Activated CD4-positive, alpha-beta T cell treated with anti-CD3 and anti-CD28 coated beads, Interleukin-2, amount 50 U/mL, for 48 hours (primary cell): ENCODE data around the gene OSTF1.

Experiments used
- DNase-seq, 2 experiments: peaks; one replicate each; pipeline ENCODE4 v3.0.0-alpha.2; 2020

The OSTF1 gene

DNA sequence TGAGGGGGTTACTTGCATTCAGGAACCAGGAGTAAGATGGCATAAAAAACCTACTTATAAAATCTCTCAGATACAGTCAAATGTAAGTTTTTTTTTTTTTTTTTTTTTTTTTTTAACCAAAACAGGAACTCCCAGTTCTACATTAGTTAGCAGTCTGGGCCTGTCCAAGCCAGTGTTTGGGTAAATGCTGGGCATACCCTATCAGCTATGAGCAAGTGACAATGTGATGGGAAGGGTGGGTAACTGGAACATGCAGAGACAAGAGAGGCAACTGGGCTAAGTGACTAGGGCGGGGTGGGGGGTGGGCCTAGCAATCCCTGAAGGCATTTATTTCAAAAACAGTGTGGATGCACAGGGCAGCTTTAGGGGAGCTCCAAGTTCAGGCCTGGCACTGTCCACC is 2.7 kb upstream of the OSTF1 start:
- DNase-seq = no peak

DNA sequence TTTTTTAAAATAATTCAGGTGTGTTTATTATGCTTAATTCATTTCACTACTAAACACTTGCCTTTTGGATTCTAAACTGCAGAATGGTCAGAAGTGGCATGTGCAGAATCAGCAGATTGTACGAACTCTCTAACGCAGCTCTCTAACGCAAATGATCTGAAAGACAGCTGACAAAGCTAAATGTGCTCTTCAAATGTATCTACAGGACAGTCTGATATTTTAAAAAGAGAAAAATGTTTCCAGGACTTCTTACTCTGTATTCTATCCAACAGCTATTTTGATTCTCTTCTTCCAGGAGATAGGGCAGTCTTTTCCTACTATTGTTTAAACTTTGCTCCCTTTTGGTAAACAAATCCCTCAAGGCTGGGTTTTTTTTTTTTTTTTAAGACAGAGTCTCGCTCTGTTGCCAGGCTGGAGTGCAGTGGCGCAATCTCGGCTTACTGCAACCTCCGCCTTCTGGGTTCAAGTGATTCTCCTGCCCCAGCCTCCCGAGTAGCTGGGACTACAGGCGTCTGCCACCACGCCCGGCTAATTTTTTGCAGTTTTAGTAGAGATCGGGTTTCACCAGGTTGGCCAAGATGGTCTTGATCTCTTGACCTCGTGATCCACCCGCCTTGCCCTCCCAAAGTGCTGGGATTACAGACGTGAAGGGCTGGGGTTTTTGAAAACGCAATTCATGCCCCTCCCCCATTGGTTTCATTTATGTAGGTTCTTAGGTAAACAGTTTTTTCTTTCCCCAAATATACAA is 1.6 kb upstream of the OSTF1 start:
- peak; percentile 29 to 38 for DNase-seq

DNA sequence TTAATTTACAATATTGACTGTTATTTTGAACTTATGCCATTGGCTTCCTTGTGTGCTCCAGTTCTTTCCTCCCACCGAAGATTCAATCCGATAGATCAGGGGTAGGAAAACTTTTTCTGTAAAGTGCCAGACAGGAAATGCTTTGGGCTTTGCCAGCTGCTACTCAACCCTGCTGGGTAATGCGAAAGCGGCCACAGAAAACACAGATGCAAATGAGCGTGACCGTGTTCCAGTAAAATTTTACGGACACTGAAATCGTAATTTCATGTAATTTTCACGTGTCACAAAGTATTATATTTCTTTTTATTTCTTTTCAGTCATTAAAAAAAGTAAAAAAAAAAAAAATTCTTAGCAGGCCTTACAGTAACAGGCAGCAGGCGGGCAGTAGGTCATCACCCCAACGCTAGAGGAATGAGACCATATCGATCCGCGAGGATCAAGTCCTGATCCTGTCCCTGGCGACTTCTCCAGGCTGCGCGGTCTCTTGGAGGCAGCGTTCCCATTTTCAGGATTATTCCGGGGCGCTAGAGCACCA is 958 bp upstream of the OSTF1 start:
- peak; percentile 34 to 56 for DNase-seq

DNA sequence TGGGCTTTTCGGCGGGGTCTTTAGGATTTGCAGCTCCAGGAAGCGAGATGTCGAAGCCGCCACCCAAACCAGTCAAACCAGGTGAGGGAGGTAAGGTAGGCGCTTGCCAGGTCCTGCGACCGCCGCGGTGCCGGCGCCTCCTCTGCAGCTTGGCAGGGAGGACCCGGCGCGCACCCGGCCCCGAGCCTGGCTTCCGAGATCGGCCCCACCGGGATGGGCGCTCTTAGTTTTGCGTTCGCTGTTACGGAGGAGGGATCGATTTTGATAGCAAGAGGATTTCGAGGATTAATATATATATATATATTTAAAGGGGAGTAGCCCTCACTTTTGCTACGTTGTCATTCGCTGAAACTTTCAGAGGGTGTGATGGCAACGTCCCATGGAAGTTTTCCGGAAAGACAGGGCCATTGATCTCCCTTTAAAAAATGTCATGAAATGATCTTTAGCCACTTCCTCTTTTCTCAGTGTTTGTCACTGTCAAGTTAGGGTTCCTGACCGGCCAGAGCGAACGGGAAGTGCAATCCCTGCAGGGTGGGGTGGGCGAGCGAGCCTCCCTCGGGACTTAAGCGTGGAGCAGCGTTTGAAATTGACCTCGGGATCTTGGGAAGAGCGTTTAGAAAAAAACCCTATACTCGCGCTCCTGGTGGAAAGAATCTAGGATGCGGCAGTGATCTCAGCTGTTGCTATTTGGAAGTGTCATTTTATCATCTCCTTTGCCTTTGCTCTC is 495 bp downstream of the OSTF1 start:
- DNase-seq = peak; percentile 20 to 32

DNA sequence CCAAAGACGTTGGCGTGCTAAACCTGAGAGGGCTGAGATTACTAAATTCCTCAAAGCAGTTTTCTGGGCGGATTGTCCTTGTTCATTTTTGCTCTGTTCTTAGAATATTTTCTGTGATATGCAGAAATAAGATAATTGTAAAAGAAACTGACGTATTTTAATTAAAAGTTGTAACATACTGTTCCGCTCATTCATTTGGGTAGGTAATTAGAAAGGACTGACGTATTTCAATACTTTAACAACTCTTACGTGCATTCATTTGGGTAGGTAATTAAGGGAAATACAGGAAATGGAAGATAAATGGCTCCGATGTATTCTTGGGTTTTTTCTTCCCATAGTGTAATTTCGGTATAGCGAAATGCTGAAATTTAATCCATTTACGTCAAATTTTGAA is 1.1 kb downstream of the OSTF1 start:
- DNase-seq = no peak

DNA sequence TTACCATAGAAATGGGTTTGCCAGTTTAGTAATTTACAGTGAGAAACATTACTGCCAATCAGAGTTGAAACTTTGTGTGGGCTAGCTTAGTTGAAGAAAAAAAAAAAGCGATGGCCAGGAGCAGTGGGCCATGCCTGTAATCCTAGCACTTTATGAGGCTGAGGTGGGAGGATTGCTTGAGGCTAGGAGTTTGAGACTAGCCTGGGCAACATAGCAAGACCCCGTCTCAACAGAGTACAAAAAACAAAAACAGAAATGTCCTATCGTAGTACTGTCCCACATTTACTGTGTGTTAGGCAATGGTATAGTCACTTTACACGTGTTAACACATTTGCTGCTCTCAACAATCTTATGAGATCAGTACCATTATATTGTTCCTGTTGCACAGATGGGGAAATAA is 2.3 kb downstream of the OSTF1 start:
- no peak for DNase-seq

DNA sequence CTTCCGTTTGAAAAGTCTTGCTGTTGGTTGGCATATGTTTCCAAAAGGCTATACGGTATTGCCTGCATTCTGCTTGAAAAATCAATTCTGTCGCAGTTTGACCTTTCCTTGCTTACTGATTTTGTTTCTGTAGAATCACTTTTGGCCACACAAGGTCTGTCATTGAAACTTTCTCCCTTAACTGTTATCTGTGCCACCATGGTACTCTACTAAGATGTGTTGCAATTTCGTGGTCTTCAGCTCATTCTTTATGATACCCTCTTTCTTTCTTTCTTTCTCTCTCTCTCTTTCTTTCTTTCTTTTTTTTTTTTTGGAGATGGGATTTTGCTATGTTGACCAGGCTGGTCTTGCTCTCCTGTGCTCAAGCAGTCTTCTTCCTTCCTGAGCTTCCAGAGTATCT is 4.5 kb downstream of the OSTF1 start:
- no peak for DNase-seq

DNA sequence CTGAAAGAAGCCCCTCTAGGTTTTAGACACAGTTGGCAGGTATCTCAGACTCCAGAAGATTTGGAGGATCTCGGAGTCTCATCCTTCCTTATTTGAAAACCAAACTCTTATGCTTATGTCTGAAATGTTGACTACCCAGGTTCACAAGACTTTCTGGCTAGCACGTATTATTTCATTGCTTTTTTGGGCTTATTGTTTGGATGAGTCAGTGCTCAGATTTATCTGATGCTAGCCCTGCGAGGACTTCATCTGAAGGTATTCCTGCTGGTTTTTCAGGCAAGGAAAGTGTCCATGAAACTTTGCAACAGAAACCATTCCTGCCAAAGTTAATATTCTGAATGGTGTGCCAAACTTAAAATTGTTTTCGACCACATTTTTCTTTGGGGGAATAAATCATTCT is 8.5 kb downstream of the OSTF1 start:
- DNase-seq = no peak

DNA sequence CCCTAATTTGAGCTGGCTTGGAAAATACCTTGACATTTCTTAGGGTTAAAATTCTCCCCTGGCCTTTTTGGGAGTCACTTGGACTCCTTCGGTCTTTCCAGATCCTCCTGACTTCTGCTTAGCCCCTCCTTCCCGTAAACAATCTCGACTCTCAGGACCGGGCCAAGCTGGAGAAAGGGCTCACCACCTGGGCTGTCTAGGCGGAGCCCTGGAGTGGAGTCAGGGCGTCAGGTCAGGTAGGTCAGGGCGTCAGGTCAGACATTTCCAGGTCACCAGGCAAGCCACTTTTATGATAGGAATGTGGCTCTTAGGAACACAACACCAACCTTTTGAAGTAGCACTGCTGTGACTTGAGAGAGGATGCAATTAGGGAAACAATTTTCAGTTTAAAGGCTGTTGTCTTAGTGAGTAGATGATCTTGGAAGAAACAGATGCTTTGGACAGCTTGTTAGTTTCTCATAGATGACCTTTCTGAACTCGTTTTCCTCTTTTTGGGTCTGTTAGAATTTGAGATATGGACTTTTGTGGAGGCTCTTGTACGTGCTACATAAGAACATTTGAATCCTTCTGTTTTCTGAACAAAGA is 12.8 kb downstream of the OSTF1 start:
- DNase-seq = no peak

DNA sequence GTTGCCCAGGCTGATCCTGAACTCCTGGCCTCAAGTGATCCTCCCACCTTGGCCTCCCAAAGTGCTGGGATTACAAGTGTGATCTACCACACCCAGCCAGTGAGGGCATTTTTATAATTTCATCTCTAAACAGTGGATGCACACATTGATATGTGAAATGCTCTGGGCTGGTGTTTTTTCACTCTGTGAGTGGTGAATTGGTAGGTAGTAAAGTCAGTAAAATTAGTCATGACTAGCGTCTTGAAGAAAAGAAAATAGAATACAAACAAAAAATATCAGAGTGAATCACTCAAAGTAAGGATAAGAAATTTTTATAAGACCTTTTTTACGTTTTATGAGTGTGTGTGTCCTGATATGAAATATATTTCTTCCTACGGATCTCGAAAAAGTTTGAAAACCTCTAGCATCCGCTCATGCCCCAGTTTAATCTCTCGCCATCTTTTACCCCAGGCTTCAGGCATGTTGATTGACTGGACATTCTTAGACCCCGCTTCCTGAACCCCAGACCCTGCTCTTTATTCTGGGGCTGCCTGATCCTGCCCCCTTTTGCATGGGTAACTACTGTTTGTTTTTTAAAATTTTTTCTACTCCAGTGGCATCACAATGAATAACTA is 14.0 kb downstream of the OSTF1 start:
- DNase-seq = no peak

DNA sequence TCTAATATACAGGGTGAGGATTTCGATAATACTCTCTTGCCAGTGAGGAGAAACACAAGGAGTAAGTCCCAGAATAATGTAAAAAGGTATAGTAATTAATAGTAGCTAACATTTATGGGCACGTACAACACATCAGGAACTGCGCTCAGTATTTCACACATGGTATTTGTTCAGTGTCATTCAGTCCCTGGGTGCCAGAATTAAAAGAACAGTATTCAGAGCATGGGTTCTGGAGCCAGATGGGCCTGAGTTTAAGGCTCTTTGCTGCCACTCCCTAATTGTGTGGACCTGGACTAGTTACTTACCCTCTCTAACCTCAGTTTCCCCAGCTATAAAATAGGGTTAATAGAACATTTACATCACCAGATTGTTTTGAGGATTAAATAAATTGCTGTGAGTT is 16.3 kb downstream of the OSTF1 start:
- no peak for DNase-seq

DNA sequence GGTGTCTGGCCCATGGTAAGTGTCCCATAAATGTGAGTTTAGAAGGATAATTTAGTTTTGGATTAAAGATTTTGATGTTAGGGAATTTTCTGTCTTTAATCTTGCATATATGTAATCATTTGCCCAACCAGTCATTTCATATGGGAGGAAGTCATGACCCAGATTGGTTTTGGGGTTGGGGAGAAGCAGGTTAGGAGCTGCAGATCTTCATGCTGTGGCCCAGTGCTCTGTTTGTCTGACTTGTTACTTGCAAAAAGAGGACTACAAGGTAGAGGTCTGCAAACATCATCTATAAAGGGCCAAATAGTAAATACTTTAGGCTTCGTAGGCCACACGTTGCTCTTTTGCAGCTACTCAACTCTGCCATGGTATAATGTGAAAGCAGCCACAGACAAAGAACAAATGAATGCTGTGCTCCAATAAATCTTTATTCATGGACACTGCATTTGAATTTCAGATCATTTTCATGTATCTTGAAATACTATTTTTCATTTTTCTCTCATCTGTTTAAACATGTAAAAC is 16.8 kb downstream of the OSTF1 start:
- DNase-seq = no peak

DNA sequence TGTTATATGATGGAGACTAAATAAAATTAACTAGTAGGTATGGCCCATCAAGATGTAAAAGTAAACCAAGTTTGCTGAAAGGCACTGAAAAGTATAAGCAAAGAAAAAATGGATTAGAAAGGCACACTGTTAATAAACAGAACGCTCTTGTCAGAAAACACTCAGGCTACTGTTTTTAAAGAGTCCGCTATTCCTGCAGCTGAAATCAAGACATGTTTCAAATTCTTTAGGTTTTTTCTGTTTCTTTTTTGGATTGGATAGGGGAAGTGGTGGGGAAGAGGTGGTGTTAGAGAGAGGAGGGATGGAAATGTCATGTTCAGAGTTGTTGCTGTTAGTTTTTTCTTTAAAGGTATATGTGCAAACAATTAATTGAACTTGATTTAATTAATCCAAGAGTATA is 17.5 kb downstream of the OSTF1 start:
- DNase-seq = no peak

DNA sequence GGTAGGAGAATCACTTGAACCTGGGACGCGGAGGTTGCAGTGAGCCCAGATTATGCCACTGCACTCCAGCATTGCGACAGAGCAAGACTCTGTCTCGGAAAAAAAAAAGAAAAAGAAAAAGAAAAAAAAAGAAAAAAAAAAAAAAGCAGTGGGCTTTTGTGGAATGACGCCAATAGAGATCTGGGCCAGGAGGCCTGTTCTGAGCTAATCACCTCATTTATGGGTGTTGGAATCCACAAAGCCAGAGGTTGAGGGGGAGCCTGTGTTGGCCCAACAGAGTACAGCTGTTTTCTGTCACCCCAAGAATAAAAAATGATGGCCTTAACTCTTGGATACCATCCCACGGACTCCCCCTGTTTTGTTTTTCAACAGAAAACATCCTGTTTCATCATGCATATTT is 18.5 kb downstream of the OSTF1 start:
- no peak for DNase-seq

DNA sequence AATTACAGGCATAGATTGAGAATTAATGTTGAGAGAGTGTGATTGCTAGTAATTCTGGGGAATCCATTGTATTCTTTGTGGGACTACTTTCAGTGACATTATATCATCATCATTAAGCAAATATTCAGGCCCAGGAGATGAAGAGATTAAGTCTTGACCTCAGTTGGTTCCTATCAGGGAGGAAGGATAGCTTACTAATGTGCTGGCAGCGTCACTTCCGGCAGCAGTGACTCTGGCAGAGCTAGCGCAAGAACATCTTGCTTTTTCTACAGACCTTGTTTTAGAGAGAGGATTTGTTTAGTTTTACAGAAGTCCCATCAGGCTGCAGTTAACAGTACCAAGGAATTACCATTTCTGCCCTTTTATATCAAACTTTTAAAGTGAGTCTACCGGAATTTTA is 20.3 kb downstream of the OSTF1 start:
- no peak for DNase-seq

DNA sequence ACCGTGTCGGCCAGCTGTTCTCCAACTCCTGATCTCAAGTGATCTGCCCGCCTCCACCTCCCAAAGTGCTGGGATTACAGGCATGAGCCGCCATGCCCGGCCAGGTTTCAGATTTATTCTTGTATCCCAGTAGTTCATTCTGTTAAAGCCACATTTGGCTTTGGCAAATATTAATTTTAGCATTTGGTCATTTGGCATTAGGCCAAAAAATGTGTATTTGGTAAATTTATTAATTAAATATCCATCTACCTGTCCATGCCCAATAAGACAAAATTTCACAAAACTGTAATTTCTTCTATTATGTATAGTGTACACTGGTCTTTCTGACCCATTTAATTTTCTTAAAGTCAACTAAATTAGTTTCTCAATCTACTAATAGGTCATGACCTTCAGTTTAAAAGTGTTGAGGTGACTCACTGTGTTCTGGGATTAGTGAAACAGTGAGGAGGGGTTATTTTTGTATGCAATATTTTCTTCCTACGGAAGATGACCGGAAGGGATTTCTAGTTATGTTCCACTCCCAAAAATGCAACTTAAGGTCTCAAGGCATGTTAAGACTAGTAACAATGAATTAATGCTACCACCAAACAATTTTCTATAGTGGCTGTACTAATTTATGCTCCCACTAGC is 21.0 kb downstream of the OSTF1 start:
- DNase-seq = no peak

DNA sequence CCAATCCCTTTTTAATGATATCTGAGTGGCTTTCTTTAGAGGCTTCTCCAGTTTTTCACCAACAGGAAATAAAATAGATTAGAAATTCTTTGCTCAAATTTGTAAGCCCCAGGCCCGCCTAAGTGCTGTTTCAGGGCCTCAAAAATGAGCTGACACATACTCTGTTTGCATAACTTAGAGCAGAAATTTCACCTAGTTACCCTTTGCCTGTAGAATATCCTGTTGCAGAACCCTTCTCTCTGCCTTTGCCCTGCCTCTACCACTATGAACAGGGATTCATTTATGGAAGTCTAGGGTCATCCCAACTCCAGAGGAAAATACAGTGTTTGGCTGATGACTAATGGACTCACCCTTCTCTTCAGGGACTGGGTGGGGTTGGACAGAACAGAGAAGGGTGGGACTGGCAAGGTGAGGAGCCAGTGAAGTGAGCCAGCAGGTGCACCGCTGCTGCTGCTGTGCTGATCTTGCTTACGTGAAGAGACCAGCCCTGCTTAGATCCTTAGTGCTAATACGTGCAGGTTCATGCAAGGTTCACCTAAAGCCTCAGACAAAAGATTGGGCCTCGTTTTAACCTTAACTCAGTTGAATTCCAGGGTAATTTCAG is 22.8 kb downstream of the OSTF1 start:
- no peak for DNase-seq

DNA sequence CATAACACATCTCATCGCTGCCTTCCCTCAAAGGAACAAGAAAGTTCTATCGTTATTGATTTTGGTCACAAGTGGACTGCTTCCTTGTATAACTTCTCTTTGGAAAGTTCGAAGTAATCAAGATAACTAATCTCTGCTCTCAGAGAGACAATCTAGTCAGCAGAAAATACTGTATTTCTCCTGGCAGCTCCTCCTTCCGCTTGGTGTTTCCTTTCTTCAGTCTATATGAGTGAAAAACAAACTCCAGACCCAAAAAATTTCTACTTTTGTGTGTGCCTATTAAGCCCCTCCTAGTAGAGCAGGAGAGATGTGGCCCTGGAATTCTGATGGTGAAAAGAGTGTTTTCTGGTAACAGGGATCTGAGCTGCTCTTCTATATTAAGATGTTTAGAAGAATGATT is 24.5 kb downstream of the OSTF1 start:
- DNase-seq = no peak

DNA sequence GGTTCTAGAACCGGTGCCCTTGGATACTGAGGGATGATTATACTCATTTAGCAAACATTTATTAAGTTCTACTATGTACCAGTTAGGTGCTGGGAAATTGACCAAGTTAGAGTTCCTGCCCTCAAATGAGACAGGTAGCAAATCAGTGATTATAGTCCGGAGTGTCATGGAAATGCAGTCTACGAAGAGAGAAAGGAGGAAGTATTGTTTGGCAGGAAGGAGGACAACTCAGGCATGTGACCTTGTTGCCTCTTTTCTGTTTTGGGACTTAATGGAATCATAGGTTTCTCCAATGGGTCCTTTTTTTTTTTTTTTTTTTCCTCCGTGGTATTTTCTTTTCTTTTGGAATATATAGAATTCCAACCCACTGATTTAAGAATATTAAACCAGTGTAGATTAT is 28.0 kb downstream of the OSTF1 start:
- no peak for DNase-seq

DNA sequence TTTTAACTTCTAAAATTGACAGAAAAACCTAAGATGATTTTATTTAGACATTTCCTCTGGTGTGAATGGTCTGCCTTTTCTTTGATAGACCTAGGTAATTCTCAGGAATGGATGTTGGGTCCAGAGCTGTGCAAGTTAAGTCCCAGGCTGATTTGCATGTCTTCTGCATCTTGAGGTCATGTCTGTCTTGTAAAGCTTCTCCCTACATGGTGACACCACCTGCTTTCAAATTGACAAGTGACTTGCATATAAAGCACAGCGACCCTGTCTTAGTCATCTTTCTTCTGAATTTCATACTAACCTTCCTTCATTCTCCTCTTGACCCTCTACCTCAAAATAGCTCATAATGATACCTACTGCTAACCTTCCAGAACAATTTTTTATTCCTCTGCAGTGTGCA is 29.2 kb downstream of the OSTF1 start:
- DNase-seq = no peak

DNA sequence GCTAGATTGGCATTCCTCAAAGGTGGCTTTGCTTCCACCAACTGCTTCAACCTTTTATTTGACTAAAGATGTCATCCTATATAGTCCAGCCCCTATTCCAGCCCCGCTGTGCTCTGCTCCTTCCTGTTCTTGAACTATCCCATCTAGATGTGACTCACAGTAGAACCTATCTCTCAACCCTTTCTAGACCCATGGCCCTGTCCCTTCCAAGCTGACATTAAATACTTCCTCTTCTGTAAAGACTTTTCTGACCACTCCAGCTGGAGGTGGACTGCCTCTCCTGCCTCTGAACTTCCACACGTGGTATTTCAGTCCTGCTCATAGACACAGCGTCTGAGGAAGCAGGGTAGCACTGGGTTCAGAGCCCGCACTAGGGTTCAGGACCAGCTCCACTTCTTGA is 32.4 kb downstream of the OSTF1 start:
- no peak for DNase-seq

DNA sequence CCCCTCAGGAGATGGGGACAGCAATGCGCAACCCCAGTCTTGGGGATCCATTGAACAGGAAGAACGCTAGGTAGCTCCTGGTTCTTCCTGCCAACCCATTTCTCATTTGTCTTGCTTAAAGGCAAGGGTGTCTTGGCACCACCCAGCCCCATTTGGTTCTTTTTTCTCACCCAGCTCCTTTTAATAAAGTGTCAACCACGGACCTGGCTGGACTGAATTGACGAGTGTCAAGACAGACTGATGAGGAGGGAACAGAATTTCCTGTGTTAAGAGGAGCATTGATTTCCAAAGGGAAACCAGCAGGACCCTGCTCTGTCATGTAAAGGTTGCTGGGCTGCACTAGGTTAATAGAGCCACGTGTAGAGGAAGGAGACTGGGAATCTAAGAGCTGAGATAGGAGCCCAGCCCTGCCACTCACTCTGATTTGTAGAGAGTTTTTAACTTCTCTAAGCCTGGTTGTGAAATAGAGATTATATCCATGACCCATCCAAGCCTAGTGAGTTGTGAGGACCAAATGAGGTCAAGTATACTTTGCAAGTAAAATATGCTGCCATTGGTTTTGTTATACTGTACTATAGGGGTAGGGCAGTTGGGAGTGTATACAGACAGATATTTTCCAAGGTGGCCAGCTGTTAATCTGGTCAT is 33.7 kb downstream of the OSTF1 start:
- no peak for DNase-seq
